GM12801 (cell line): ENCODE results near the gene GALNT18.
"Not testable (repeated sequence)": the region's sequence is repeated elsewhere in the genome, so short reads cannot be mapped to it uniquely, and the experiment has no call there.

ENCODE experiments used
- CTCF ChIP-seq: IDR thresholded peaks from one replicate; pipeline ENCODE4 v1.5.1; 2011; ENCODE audit warnings: control low read depth; ENCODE audit not compliant: insufficient read length; ENCODE audit errors: extremely low read depth

GALNT18 gene

GRCh38 chr11:11359611-11360010, 262.2 kb downstream of the GALNT18 start:
- TF ChIP-seq CTCF = no peak

GRCh38 chr11:11356842-11357241, 265.0 kb downstream of the GALNT18 start:
- no peak for TF ChIP-seq CTCF

- not testable (repeated sequence) for TF ChIP-seq CTCF
Measured at GRCh38 chr11:11352878-11353277, 268.9 kb downstream of the GALNT18 start, which contains the start of gene CSNK2A3. Gene CSNK2A3, minus strand, starts transcription at chr11:11353250. Its CDS starts 131 bp downstream, at chr11:11353119.

GRCh38 chr11:11351042-11351586, 270.7 kb downstream of the GALNT18 start:
- TF ChIP-seq CTCF = no peak

GRCh38 chr11:11349870-11350337, 271.9 kb downstream of the GALNT18 start:
- TF ChIP-seq CTCF = no peak

GRCh38 chr11:11349106-11349825, 272.5 kb downstream of the GALNT18 start:
- no peak for TF ChIP-seq CTCF

GRCh38 chr11:11348303-11348702, 273.5 kb downstream of the GALNT18 start:
- no peak for TF ChIP-seq CTCF
